ENCODE results near the gene FAM234A.

GRCh38 chr16:281660-282255 is 47.1 kb downstream of the FAM234A start:
- TF ChIP-seq, protein P1, sequence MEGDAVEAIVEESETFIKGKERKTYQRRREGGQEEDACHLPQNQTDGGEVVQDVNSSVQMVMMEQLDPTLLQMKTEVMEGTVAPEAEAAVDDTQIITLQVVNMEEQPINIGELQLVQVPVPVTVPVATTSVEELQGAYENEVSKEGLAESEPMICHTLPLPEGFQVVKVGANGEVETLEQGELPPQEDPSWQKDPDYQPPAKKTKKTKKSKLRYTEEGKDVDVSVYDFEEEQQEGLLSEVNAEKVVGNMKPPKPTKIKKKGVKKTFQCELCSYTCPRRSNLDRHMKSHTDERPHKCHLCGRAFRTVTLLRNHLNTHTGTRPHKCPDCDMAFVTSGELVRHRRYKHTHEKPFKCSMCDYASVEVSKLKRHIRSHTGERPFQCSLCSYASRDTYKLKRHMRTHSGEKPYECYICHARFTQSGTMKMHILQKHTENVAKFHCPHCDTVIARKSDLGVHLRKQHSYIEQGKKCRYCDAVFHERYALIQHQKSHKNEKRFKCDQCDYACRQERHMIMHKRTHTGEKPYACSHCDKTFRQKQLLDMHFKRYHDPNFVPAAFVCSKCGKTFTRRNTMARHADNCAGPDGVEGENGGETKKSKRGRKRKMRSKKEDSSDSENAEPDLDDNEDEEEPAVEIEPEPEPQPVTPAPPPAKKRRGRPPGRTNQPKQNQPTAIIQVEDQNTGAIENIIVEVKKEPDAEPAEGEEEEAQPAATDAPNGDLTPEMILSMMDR (IDR thresholded peaks at IDR 0.05) = no peak
- TF ChIP-seq POLR2AphosphoS5 (IDR thresholded peaks at IDR 0.05; ENCODE audit: insufficient read depth in 1 of 2, low read depth in 1 of 2) = no peak

Measured in vagina (tissue), 2 donors.